OCI-LY1 (cell line): ENCODE measurements around the gene CNTFR.

Source experiments
- EZH2 ChIP-seq: fragments of 200-600 bp; sonication (generic), shearing (Covaris generic); IDR thresholded peaks from 2 replicates; pipeline ENCODE4 v1.8.0; 2017; ENCODE audit warnings: borderline replicate concordance, mixed run types, mild to moderate bottlenecking, antibody characterized with exemption, low read length, moderate library complexity, mixed read lengths
- TF ChIP-seq, protein P1 (sequence below): fragments of 200-600 bp; sonication (generic), shearing (Covaris generic); IDR thresholded peaks from 2 replicates; pipeline ENCODE4 v1.5.1; 2017; ENCODE audit warnings: mild to moderate bottlenecking, antibody characterized with exemption, low read length, moderate library complexity, mixed read lengths

GRCh38 chr9:34560599-34561214, 28.8 kb downstream of the CNTFR start:
- TF ChIP-seq, protein P1, sequence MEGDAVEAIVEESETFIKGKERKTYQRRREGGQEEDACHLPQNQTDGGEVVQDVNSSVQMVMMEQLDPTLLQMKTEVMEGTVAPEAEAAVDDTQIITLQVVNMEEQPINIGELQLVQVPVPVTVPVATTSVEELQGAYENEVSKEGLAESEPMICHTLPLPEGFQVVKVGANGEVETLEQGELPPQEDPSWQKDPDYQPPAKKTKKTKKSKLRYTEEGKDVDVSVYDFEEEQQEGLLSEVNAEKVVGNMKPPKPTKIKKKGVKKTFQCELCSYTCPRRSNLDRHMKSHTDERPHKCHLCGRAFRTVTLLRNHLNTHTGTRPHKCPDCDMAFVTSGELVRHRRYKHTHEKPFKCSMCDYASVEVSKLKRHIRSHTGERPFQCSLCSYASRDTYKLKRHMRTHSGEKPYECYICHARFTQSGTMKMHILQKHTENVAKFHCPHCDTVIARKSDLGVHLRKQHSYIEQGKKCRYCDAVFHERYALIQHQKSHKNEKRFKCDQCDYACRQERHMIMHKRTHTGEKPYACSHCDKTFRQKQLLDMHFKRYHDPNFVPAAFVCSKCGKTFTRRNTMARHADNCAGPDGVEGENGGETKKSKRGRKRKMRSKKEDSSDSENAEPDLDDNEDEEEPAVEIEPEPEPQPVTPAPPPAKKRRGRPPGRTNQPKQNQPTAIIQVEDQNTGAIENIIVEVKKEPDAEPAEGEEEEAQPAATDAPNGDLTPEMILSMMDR = no peak
- TF ChIP-seq EZH2 = no peak
